ENCODE results near the gene CHP1. TPM values are rescaled to one million over a fixed set of nuclear protein-coding genes. Genes with fewer than 3 reads are reported as not detected.

Gene CHP1
- total RNA-seq, 6 experiments from 2014 or later = 137 to 270 (median 205) TPM

- intact Hi-C loops (cut with DNase I) = no loop called here
- no peaks in the 10 kb centered on the region for H3K27me3 ChIP-seq
- no peak for DNase-seq
- H3K9me3 ChIP-seq = no peaks in the 10 kb centered on the region
- no peaks in the 10 kb centered on the region for H3K4me1 ChIP-seq
- no peaks in the 10 kb centered on the region for H3K36me3 ChIP-seq
- no peak for ATAC-seq
- TF ChIP-seq POLR2A (IDR thresholded peaks at IDR 0.05) (no peak), CTCF (IDR thresholded peaks at IDR 0.05) (no peak)
- H3K4me3 ChIP-seq = no peak overlapping the region
- no peak overlapping the region for H3K27ac ChIP-seq
These were observed 31.6 kb upstream of the CHP1 start for GRCh38 chr15:41199470-41199869.

DNA sequence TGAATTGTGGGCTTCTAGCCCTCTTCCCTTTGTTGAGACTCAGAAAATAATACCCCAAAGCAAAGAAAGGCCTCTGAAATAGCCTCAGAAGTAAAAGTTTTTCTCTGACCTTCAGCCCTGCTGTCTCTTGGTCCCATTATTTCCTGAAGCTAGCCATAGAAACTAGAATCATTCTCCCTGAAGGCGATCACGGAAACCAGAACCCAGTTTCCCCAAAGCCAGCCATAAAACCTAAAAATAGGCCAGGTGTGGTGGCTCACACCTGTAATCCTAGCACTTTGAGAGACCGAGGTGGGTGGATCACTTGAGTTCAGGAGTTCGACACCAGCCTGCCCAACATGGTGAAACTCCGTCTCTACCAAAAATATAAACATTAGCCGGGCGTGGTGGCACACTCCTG lies 27.7 kb upstream of the CHP1 start:
- Histone ChIP-seq H3K36me3 (no peaks in the 10 kb centered on the region), H3K27ac (no peak overlapping the region), H3K4me1 (no peaks in the 10 kb centered on the region), H3K4me3 (no peak overlapping the region), H3K9me3 (no peaks in the 10 kb centered on the region), H3K27me3 (no peaks in the 10 kb centered on the region)
- intact Hi-C loops (cut with DNase I) = no loop called here
- TF ChIP-seq CTCF (IDR thresholded peaks at IDR 0.05) (no peak), POLR2A (IDR thresholded peaks at IDR 0.05) (no peak)
- WGBS (ENCODE audit: insufficient coverage, low coverage, low lambda C conversion rate, missing lambda C conversion rate) = 96% methylated on average over 7 of the region's 7 CpGs
- ATAC-seq (no peak), DNase-seq (no peak)

DNA sequence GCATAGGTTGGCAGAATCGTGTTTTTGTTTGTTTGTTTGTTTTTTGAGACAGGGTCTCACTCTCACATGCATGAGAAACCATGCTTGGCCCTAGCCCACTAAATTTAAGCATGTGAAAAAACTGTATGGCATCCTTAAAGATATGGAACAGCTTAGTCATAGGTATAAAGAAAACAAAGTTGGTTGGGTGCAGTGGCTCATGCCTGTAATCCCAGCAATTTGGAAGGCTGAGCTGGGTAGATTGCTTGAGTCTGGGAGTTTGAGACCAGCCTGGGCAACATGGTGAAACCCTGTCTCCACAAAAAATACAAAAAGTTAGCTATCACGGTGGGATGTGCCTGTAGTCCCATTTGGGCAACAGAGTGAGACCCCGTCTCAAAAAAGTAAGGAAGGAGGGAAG lies 25.8 kb upstream of the CHP1 start:
- WGBS (ENCODE audit: insufficient coverage, low coverage, low lambda C conversion rate, missing lambda C conversion rate) = 70% methylated on average over 2 of the region's 3 CpGs
- DNase-seq (no peak), ATAC-seq (no peak)
- no peaks in the 10 kb centered on the region for H3K27me3 ChIP-seq
- no peaks in the 10 kb centered on the region for H3K9me3 ChIP-seq
- H3K36me3 ChIP-seq = no peaks in the 10 kb centered on the region
- no peak overlapping the region for H3K27ac ChIP-seq
- TF ChIP-seq CTCF (IDR thresholded peaks at IDR 0.05) (no peak), POLR2A (IDR thresholded peaks at IDR 0.05) (no peak)
- intact Hi-C loops (cut with DNase I) = no loop called here
- no peak overlapping the region for H3K4me3 ChIP-seq
- H3K4me1 ChIP-seq = no peaks in the 10 kb centered on the region

GRCh38 chr15:41207687-41208448 lies 23.2 kb upstream of the CHP1 start:
- no peaks in the 10 kb centered on the region for H3K36me3 ChIP-seq
- DNase-seq (no peak), ATAC-seq (no peak)
- H3K9me3 ChIP-seq = no peaks in the 10 kb centered on the region
- TF ChIP-seq CTCF (IDR thresholded peaks at IDR 0.05) (no peak), POLR2A (IDR thresholded peaks at IDR 0.05) (no peak)
- no peaks in the 10 kb centered on the region for H3K4me1 ChIP-seq
- H3K27me3 ChIP-seq = no peaks in the 10 kb centered on the region
- H3K4me3 ChIP-seq = no peak overlapping the region
- intact Hi-C loops (cut with DNase I) = no loop called here
- no peak overlapping the region for H3K27ac ChIP-seq
- 97% methylated on average over 4 of the region's 5 CpGs for WGBS (ENCODE audit: insufficient coverage, low coverage, low lambda C conversion rate, missing lambda C conversion rate)

GRCh38 chr15:41215708-41216107 lies 15.4 kb upstream of the CHP1 start:
- no peaks in the 10 kb centered on the region for H3K27me3 ChIP-seq
- DNase-seq (no peak), ATAC-seq (no peak)
- no peaks in the 10 kb centered on the region for H3K36me3 ChIP-seq
- WGBS (ENCODE audit: insufficient coverage, low coverage, low lambda C conversion rate, missing lambda C conversion rate) = 57% methylated on average over 2 of the region's 2 CpGs
- H3K4me1 ChIP-seq = no peaks in the 10 kb centered on the region
- TF ChIP-seq CTCF (IDR thresholded peaks at IDR 0.05) = no peak
- no peak for TF ChIP-seq POLR2A (IDR thresholded peaks at IDR 0.05)
- no peak overlapping the region for H3K27ac ChIP-seq
- intact Hi-C loops (cut with DNase I) = no loop called here
- H3K9me3 ChIP-seq = no peaks in the 10 kb centered on the region
- H3K4me3 ChIP-seq = no peak overlapping the region
